ENCODE data around the gene SMARCC1. TPM values are rescaled to one million over a fixed set of nuclear protein-coding genes. Genes with fewer than 3 reads are reported as not detected.

The SMARCC1 gene
- total and polyA plus RNA-seq, 4 experiments from 2014 or later: 29.5 to 101 (median 72.7) TPM

DNA sequence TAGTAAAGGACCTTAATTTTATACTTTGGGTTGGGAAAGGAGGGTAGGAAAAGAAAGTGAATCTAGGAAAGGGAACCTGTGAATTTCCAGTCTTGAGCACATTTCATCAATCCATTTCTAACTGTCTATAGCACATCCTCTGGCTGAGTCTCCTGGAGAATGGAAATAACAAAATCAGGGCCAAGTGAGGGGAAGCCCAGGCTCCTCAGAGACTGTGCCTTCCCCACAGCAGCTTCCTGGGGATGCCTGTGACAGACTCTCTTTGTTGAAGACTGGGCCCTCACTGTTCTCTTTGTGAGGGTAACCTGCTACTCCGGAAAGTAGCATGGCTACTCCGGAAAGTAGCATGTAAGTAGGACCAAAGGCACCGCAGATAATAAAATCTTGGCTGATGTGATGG is 180.4 kb downstream of the SMARCC1 start:
- H3K4me3 Mint-ChIP-seq: no peak overlapping the region
- H3K4me3 ChIP-seq (ENCODE audit: low read length in 2 of 2): no peak overlapping the region
- no peaks in the 10 kb centered on the region for H3K9me3 Mint-ChIP-seq
- H3K36me3 ChIP-seq (ENCODE audit: insufficient read depth, low read length): peaks cover 17% of the 10 kb centered on the region
- H3K4me1 ChIP-seq (ENCODE audit: insufficient read depth, low read length): no peaks in the 10 kb centered on the region
- peaks cover 29 to 60% of the 10 kb centered on the region in 2 donors for H3K36me3 Mint-ChIP-seq
- ChIA-PET CTCF (ENCODE audit: partially characterized antibody) (interaction anchor here (1.1 kb wide), 1 partner anchor 12 kb away, joined by 6 read pairs; no protein-coding TSS in a partner anchor), POLR2A (ENCODE audit: partially characterized antibody) (no interaction called here)
- no peak for DNase-seq
- H3K27me3 Mint-ChIP-seq: no peaks in the 10 kb centered on the region
- intact Hi-C loops (cut with micrococcal nuclease): no loop called here
- H3K27me3 ChIP-seq (ENCODE audit: insufficient read depth, low read length): no peaks in the 10 kb centered on the region
- peaks cover 0 to 4% (median 3%) of the 10 kb centered on the region in 4 donors for H3K4me1 Mint-ChIP-seq
- peak overlapping the region in 1 of 7 donors; percentile 41 for H3K27ac Mint-ChIP-seq
- no peaks in the 10 kb centered on the region for H3K9me3 ChIP-seq (ENCODE audit: control insufficient read depth in 1 of 2, low read length in 2 of 2)
- no peak overlapping the region for H3K27ac ChIP-seq (ENCODE audit: low read depth, low read length)

- Histone ChIP-seq H3K4me3 (ENCODE audit: low read length in 2 of 2) (no peak overlapping the region), H3K36me3 (ENCODE audit: insufficient read depth, low read length) (peaks cover 14% of the 10 kb centered on the region), H3K27ac (ENCODE audit: low read depth, low read length) (no peak overlapping the region), H3K27me3 (ENCODE audit: insufficient read depth, low read length) (no peaks in the 10 kb centered on the region), H3K9me3 (ENCODE audit: control insufficient read depth in 1 of 2, low read length in 2 of 2) (no peaks in the 10 kb centered on the region), H3K4me1 (ENCODE audit: insufficient read depth, low read length) (no peaks in the 10 kb centered on the region)
- peaks cover 0 to 6% (median 0%) of the 10 kb centered on the region in 4 donors for H3K4me1 Mint-ChIP-seq
- H3K4me3 Mint-ChIP-seq: no peak overlapping the region
- peaks cover 36 to 61% of the 10 kb centered on the region in 2 donors for H3K36me3 Mint-ChIP-seq
- H3K27me3 Mint-ChIP-seq: no peaks in the 10 kb centered on the region
- H3K9me3 Mint-ChIP-seq: no peaks in the 10 kb centered on the region
- ChIA-PET POLR2A (ENCODE audit: partially characterized antibody) (no interaction called here), CTCF (ENCODE audit: partially characterized antibody) (no interaction called here)
- H3K27ac Mint-ChIP-seq: peak overlapping the region in 1 of 7 donors; percentile 70
- intact Hi-C loops (cut with micrococcal nuclease): no loop called here
- no peak for DNase-seq
Observed at GRCh38 chr3:47594792-47595191, 186.9 kb downstream of the SMARCC1 start.

GRCh38 chr3:47592066-47592795 is 189.5 kb downstream of the SMARCC1 start:
- no peak overlapping the region for H3K27ac ChIP-seq (ENCODE audit: low read depth, low read length)
- Mint-ChIP-seq H3K4me3 (no peak overlapping the region), H3K27me3 (no peaks in the 10 kb centered on the region), H3K27ac (no peak overlapping the region), H3K4me1 (peaks cover 0 to 2% (median 0%) of the 10 kb centered on the region in 4 donors), H3K9me3 (no peaks in the 10 kb centered on the region), H3K36me3 (peaks cover 48 to 64% of the 10 kb centered on the region in 2 donors)
- CTCF ChIA-PET (ENCODE audit: partially characterized antibody): no interaction called here
- no peaks in the 10 kb centered on the region for H3K27me3 ChIP-seq (ENCODE audit: insufficient read depth, low read length)
- peaks cover 31% of the 10 kb centered on the region for H3K36me3 ChIP-seq (ENCODE audit: insufficient read depth, low read length)
- DNase-seq: no peak
- H3K4me1 ChIP-seq (ENCODE audit: insufficient read depth, low read length): no peaks in the 10 kb centered on the region
- POLR2A ChIA-PET (ENCODE audit: partially characterized antibody): no interaction called here
- H3K9me3 ChIP-seq (ENCODE audit: control insufficient read depth in 1 of 2, low read length in 2 of 2): no peaks in the 10 kb centered on the region
- H3K4me3 ChIP-seq (ENCODE audit: low read length in 2 of 2): no peak overlapping the region
- intact Hi-C loops (cut with micrococcal nuclease): no loop called here

- Mint-ChIP-seq H3K27ac (peak overlapping the region in 3 of 7 donors; percentile 8 to 42 (median 14)), H3K9me3 (no peaks in the 10 kb centered on the region), H3K36me3 (peaks cover 55 to 72% of the 10 kb centered on the region in 2 donors), H3K27me3 (no peaks in the 10 kb centered on the region), H3K4me1 (peaks cover 0 to 2% (median 0%) of the 10 kb centered on the region in 4 donors), H3K4me3 (peak overlapping the region in 1 of 8 donors; percentile 48)
- H3K36me3 ChIP-seq (ENCODE audit: insufficient read depth, low read length): peaks cover 41% of the 10 kb centered on the region
- H3K27me3 ChIP-seq (ENCODE audit: insufficient read depth, low read length): no peaks in the 10 kb centered on the region
- ChIA-PET POLR2A (ENCODE audit: partially characterized antibody) (no interaction called here), CTCF (ENCODE audit: partially characterized antibody) (interaction anchor here (0.9 kb wide), 1 partner anchor 68 kb away, joined by 3 read pairs; no protein-coding TSS in a partner anchor)
- no peak overlapping the region for H3K27ac ChIP-seq (ENCODE audit: low read depth, low read length)
- intact Hi-C loops (cut with micrococcal nuclease): no loop called here
- H3K4me3 ChIP-seq (ENCODE audit: low read length in 2 of 2): no peak overlapping the region
- H3K9me3 ChIP-seq (ENCODE audit: control insufficient read depth in 1 of 2, low read length in 2 of 2): no peaks in the 10 kb centered on the region
- no peaks in the 10 kb centered on the region for H3K4me1 ChIP-seq (ENCODE audit: insufficient read depth, low read length)
- no peak for DNase-seq
Observed at GRCh38 chr3:47590216-47590615, 191.5 kb downstream of the SMARCC1 start.

DNA sequence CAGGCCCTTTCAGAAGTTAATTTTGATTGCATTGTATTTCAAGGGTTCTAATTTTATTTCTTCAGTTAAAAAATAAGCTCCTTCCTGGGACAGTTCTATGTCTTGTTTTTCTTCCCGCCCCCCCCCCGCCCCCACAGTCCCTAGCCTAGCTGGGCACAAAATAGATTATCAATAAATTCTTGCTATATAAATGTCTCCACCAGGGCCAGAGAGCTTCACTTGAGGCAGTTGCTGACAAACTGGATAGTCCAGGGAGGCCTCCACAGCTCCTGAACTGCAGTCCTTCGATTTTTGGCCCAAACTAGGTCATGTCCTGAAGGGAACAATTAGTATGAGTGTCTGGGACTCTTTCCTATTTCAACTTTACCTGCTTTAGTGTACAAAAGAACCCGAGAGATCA is 193.1 kb downstream of the SMARCC1 start:
- no peak overlapping the region for H3K4me3 Mint-ChIP-seq

GRCh38 chr3:47588053-47588452 is 193.6 kb downstream of the SMARCC1 start:
- no peaks in the 10 kb centered on the region for H3K27me3 Mint-ChIP-seq
- no peak overlapping the region for H3K4me3 ChIP-seq (ENCODE audit: low read length in 2 of 2)
- H3K27me3 ChIP-seq (ENCODE audit: insufficient read depth, low read length): no peaks in the 10 kb centered on the region
- peak overlapping the region in 1 of 7 donors; percentile 75 for H3K27ac Mint-ChIP-seq
- H3K36me3 ChIP-seq (ENCODE audit: insufficient read depth, low read length): peaks cover 43% of the 10 kb centered on the region
- H3K4me1 Mint-ChIP-seq: no peaks in the 10 kb centered on the region
- ChIA-PET POLR2A (ENCODE audit: partially characterized antibody) (no interaction called here), CTCF (ENCODE audit: partially characterized antibody) (no interaction called here)
- no peak overlapping the region for H3K27ac ChIP-seq (ENCODE audit: low read depth, low read length)
- intact Hi-C loops (cut with micrococcal nuclease): loop anchor here (10.0 kb wide), 1 partner anchor 197 kb away; the partner anchor contains the start of gene SMARCC1
- H3K9me3 Mint-ChIP-seq: no peaks in the 10 kb centered on the region
- H3K4me1 ChIP-seq (ENCODE audit: insufficient read depth, low read length): no peaks in the 10 kb centered on the region
- no peak overlapping the region for H3K4me3 Mint-ChIP-seq
- no peaks in the 10 kb centered on the region for H3K9me3 ChIP-seq (ENCODE audit: control insufficient read depth in 1 of 2, low read length in 2 of 2)
- peaks cover 49 to 61% of the 10 kb centered on the region in 2 donors for H3K36me3 Mint-ChIP-seq
- DNase-seq: no peak

More for the DNA sequence above, 193.1 kb downstream of the SMARCC1 start:
- ChIA-PET POLR2A (ENCODE audit: partially characterized antibody) (no interaction called here), CTCF (ENCODE audit: partially characterized antibody) (no interaction called here)
- intact Hi-C loops (cut with micrococcal nuclease): loop anchor here (10.0 kb wide), 1 partner anchor 196 kb away; the partner anchor contains the start of gene SMARCC1
- no peak overlapping the region for H3K27ac Mint-ChIP-seq
- H3K9me3 Mint-ChIP-seq: no peaks in the 10 kb centered on the region
- no peaks in the 10 kb centered on the region for H3K27me3 ChIP-seq (ENCODE audit: insufficient read depth, low read length)
- no peak for DNase-seq
- H3K9me3 ChIP-seq (ENCODE audit: control insufficient read depth in 1 of 2, low read length in 2 of 2): no peaks in the 10 kb centered on the region
- H3K36me3 Mint-ChIP-seq: peaks cover 49 to 66% of the 10 kb centered on the region in 2 donors
- peaks cover 43% of the 10 kb centered on the region for H3K36me3 ChIP-seq (ENCODE audit: insufficient read depth, low read length)
- no peak overlapping the region for H3K4me3 ChIP-seq (ENCODE audit: low read length in 2 of 2)
- no peaks in the 10 kb centered on the region for H3K27me3 Mint-ChIP-seq
- H3K27ac ChIP-seq (ENCODE audit: low read depth, low read length): no peak overlapping the region
- no peaks in the 10 kb centered on the region for H3K4me1 Mint-ChIP-seq
- no peaks in the 10 kb centered on the region for H3K4me1 ChIP-seq (ENCODE audit: insufficient read depth, low read length)

DNA sequence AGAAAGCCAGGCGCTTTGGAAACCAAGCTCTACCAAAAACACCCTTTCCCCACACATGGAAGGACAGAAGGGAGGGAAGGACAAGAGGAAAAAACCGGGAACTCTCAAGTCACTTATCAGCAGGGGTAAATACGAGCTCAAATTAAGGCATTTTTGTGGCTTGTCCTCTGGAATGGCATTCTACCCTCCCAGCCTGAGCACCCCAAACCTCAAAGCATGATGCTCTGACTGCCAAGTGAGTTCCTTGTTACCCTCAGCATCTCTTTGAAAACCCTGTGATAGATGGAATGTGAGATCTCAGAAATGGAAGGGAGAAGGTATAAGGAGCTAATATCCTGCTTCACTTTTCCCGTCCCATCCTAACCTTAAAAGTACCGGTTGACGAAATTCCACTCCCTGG is 194.9 kb downstream of the SMARCC1 start:
- CTCF ChIA-PET (ENCODE audit: partially characterized antibody): interaction anchor here (0.6 kb wide), 2 partner anchors 10 to 141 kb away, joined by 3 to 4 read pairs; no protein-coding TSS in a partner anchor
- Mint-ChIP-seq H3K27me3 (no peaks in the 10 kb centered on the region), H3K9me3 (no peaks in the 10 kb centered on the region), H3K36me3 (peaks cover 42 to 53% of the 10 kb centered on the region in 2 donors), H3K4me3 (no peak overlapping the region), H3K27ac (no peak overlapping the region), H3K4me1 (no peaks in the 10 kb centered on the region)
- intact Hi-C loops (cut with micrococcal nuclease): loop anchor here (10.0 kb wide), 1 partner anchor 198 kb away; the partner anchor contains the start of gene SMARCC1
- H3K36me3 ChIP-seq (ENCODE audit: insufficient read depth, low read length): peaks cover 43% of the 10 kb centered on the region
- no peak overlapping the region for H3K4me3 ChIP-seq (ENCODE audit: low read length in 2 of 2)
- no peak overlapping the region for H3K27ac ChIP-seq (ENCODE audit: low read depth, low read length)
- no peaks in the 10 kb centered on the region for H3K4me1 ChIP-seq (ENCODE audit: insufficient read depth, low read length)
- no peaks in the 10 kb centered on the region for H3K27me3 ChIP-seq (ENCODE audit: insufficient read depth, low read length)
- DNase-seq: no peak
- H3K9me3 ChIP-seq (ENCODE audit: control insufficient read depth in 1 of 2, low read length in 2 of 2): no peaks in the 10 kb centered on the region
- POLR2A ChIA-PET (ENCODE audit: partially characterized antibody): interaction anchor here (0.5 kb wide), 1 partner anchor 943 kb away, joined by 3 read pairs; no protein-coding TSS in a partner anchor
